RPMI7951 (cell line): ENCODE results near the gene KRT28. TPM values are rescaled to one million over a fixed set of nuclear protein-coding genes. Genes with fewer than 3 reads are reported as not detected.
A peak's percentile ranks its signal among the peaks of the same experiment; 100 is the strongest.

Experiments used
- DNase-seq: peaks from one replicate; pipeline ENCODE4 v3.0.0-alpha.2; 2012; ENCODE audit warnings: low read depth
- total RNA-seq: library from RNA; depleted of rRNA; stranded (reverse); fragments of >200 nt; shearing (Covaris generic); gene quantifications from 2 replicates; pipeline ENCODE4 v1.2.3, GENCODE V29; 2014; rRNA removed

The KRT28 gene
- total RNA-seq = not detected in 2 replicates

- DNase-seq = no peak
Observed at GRCh38 chr17:40799859-40800258, at the start of gene KRT28. TSS of gene KRT28 (minus strand) at chr17:40799959. CDS start at chr17:40799893, 66 bp downstream.

- no peak for DNase-seq
Observed at GRCh38 chr17:40848583-40849235, 49.0 kb upstream of the KRT28 start.

DNA sequence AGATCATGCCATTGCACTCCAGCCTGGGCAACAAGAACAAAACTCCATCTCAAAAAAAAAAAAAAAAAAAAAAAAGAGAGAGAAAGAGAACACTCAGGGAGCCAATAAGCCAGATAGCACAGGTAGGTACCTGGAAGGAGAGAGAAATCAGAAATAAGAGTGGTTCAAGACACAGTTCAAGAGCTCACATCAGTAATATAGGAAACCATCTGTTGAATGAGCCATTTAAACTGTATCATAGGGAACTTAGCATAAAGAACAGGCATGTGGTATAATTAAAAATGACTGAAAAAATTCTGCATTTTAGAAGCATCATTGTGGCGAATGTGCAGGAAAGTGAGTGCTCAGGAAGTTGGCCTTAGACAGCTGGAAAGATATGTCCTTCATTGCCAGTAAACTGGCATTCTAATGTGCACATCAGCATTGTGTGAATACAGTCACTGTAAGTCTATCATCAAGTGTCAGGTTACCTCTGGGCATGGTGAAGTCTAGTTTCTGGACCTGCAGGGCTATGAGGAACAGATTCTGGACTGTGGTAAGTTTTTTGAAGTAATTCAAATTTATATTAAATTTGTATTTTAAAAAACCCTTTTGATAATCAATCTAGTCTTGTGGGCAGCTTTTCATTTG lies 46.9 kb upstream of the KRT28 start:
- peak; percentile 4 for DNase-seq

DNA sequence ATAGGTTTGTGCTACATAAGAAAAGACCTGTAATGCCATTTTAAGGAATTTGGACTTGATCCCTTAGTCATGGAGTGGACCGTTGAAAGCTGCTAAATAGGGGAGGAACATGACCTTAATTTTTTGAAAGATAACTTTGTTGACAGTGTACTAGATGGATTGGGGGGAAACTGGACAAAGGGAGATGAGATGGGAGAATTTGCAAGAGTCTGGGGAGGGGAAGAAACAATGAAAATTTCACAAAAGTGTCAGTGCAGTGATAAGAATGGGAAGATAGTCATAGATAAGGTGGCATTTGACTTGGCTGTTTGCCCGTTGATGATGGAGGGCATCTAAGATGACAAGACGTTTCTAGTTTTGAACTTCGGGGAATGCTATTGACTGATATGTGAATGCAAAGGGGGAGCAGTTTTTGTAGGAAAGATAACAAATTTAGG lies 44.9 kb upstream of the KRT28 start:
- DNase-seq = no peak

DNA sequence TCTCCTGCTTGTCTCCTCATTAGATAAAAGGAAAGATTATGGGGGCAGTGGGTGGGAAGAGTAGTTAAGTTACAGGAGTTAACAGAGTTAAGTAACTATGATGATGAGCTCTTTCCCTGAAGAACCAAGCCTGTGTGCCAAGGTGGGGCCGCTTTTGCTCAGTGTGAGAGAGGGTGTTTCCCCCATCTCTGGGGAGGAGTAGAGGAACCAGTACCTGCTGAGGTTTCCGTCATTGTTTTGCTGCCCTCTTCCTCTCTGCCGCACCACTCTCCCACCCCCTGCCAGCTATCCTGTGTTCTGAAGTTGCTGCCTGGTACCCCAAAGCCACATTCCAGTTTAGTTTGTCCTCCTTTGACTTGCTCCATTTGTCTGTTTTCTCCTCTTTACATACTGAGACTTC lies 43.5 kb upstream of the KRT28 start:
- DNase-seq = no peak

- peak; percentile 5 for DNase-seq
Observed at GRCh38 chr17:40841246-40841645, 41.5 kb upstream of the KRT28 start.

- DNase-seq = no peak
Observed at GRCh38 chr17:40839194-40839593, 39.4 kb upstream of the KRT28 start.

GRCh38 chr17:40836020-40836419 lies 36.3 kb upstream of the KRT28 start:
- DNase-seq = no peak

DNA sequence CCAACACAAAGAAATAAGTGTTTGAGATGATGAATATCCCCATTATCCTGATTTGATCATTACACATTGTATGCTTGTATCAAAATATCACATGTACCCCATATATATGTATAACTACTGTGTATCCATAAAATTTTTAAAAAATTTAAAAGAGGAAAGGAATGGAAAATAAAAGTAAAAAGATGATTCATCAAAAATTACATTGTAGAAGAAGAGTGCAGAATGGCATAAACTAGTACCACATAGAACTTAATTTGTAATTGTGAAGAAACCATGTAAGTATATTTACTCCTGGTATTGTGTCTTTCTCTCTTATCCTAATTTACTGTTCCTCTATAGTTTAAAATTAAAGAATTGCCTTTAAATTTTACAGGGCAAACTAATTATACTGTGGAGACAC lies 34.1 kb upstream of the KRT28 start:
- no peak for DNase-seq

- no peak for DNase-seq
Observed at GRCh38 chr17:40832840-40833239, 33.1 kb upstream of the KRT28 start.

DNA sequence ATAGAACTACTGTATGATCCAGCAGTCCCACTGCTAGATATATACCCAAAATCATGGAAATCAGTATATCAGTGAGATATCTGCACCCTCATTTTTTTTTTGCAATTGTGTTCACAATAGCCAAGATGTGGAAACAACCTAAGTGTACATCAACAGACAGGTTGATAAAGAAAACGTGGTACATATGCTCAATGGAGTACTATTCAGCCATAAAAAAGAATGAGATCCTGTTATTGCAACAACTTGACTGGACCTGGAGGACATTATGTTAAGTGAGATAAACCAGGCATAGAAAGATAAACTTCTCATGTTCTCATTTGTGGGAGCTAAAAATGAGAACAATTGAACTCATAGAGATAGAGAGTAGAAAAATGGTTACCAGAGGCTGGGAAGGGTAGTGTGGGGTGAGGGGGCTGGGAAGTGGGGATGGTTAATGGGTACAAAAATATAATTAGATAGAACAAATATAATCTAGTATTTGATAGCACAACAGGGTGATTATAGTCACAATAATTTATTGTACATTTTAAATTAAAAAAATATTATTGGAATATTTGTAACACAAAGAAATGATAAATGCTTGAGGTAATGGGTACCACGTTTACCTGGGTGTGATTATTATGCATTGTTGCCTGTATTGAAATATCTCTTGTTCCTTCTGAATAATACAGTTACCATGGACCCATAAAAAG lies 30.5 kb upstream of the KRT28 start:
- DNase-seq = no peak

GRCh38 chr17:40828454-40829044 lies 28.8 kb upstream of the KRT28 start:
- no peak for DNase-seq

DNA sequence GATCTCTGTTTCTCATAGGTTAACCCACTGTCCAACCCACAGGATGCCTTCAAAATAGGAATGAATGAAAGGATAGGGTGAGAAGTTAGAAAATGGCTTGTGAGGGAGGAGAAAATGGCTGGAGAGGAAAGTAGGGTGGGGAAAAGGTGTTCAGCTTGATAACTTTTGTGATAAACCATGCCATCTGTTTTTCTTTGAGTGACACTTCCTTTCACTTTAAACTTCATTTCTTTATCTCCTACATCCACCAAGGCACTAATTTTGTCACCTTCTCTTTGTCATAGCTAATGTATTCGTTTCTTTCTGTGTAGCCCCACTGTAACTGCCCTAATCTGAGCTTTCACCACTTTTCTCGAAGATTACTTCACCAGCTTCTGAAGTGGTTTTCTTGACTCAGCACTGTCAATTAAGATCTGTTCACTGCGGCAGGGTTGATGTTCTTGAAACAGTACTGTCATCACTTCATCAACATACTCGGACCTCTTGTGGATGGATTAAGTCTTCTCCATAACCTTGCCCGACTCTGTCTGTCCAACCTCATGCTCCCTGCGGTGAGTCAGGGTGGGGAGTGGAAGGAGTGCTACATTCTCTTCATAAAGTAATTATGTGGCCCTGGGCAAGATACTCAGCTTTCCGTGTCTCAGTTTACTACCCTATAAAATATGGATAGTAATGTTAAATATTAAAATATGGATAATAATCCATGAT lies 28.1 kb upstream of the KRT28 start:
- peak; percentile 59 for DNase-seq

- no peak for DNase-seq
Observed at GRCh38 chr17:40825599-40825998, 25.8 kb upstream of the KRT28 start.

DNA sequence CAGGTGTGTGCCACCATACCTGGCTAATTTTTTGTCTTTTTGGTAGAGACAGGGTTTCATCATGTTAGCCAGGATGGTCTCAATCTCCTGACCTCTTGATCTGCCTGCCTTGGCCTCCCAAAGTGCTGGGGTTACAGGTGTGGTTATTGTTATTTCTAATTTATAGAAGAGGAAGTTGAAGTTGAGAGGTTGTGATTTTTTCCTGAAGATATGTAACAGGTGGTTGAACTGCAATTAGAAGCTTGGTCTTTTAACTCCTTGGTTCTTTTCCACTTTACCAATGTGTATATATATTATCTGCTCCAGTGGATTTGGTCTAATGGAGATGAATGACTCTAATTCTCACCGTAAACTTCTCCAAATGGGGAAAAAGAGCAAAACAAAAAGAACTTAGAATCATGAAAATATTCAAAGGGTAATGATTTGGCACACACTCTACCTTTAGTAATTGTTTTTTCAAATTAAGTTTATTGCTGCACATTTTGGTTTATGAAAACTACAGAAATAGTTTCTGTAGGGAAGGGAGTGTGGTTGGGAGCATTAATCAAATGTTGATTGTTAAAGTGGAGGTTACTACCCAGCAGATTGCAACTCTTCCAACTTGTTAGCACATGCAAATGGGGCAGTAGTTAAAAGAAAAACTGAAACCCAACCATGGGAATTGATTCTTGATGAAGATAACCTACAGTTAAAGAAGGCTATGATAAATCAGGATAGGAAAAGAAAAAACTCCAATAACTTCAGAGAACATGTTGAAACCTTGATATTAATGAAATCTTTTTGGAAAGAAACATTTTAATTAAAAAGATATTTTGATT lies 24.5 kb upstream of the KRT28 start:
- DNase-seq = no peak

DNA sequence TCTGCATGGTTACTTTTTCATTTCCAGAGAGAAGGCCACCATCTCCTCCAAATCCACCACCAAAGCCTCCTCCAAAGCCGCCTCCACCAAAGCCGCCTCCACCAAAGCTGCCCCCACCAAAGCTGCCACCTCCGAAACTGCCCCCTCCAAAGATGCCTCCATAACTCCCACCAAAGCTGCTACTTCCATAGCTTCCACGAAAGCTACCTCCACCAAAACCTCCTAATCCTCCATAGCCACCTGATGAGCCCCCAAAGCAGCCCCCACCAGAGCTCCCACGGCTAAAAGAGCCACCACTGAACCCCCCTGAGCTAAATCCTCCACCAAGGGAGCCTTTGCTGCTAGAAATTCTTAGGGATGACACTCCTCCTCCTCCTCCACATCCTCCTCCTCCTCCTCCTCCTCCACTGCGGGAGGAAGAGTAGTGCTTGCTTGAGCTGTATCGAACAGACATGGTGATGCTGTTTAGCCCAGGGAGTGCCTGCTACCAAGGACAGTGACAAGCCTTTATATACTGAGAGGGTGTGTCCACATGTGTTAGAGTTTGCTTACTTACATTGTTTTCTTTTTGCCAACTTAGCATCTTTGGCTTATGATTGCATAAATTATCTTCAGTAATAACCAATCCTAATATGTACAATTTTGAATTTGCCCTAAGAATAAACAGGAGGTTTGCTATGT lies 22.5 kb upstream of the KRT28 start, which contains the start of gene KRT10:
TSS of gene KRT10 (minus strand) at position 483 of the 681 bp plus-strand sequence. CDS start at position 454, 29 bp downstream.
- no peak for DNase-seq

GRCh38 chr17:40821536-40821935 lies 21.8 kb upstream of the KRT28 start:
- DNase-seq = no peak

DNA sequence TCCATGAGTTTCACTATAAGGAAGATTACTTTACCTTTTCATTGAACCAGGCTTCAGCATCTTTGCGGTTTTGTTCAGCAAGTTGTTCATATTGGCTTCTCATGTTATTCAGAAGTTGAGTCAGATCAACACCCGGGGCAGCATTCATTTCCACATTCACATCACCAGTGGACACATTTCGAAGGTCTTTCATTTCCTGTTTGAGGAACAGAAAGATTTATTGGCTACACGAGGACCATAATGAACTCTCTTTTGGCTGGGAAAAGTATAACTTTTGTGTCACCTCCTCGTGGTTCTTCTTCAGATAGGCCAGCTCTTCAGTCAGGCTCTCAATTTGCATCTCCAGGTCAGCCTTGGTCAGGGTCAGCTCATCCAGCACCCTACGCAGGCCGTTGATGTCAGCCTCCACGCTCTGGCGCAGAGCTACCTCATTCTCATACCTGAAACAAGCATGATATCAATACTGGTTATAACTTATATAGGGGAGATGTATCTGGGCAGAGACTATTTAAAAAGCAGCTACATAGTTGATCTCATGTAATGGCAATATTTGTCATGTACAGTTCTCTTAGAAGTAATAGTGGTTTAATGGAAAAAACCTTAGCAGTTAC lies 20.6 kb upstream of the KRT28 start:
- peak; percentile 54 for DNase-seq

GRCh38 chr17:40819528-40820125 lies 19.9 kb upstream of the KRT28 start:
- peak; percentile 31 for DNase-seq
